ENCODE data around the gene OLFML2A.
"Not testable (repeated sequence)": the region's sequence is repeated elsewhere in the genome, so short reads cannot be mapped to it uniquely, and the experiment has no call there.

The OLFML2A gene

DNA sequence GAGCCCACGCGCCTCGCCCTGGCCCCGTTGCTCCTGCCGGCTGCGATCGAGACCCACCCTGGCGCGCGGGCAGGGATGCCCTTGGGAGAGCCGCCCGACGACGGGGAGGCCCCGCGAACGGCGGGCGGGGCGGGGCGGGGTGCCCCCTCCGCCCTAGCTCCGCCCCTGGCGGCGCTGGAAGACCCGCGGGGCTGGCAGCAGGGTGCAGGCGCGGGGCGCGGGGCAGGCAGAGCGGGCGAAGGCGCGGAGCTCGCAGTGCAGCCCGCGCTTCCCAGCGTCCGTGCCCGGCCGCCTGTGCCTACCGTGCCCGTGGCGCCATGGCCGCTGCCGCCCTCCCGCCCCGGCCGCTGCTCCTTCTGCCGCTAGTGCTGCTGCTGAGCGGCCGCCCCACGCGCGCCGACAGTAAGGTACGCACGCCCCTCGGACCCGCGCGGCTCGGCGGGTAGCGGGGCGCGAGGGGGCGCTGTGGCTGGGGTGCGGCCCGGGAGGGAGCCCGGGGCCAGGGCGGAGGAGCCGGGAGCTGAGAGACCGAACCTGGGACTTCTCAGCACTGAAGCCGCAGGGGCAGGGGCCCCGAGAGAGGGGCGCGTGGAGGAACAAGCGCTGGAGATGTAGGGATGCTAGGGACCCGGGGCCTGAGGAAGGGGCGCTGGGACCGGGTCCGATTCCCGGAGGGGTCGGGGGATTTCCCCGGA, at the start of gene OLFML2A:
Gene OLFML2A, plus strand, starts transcription at position 180 of the 695 bp plus-strand sequence. Its CDS starts 138 bp downstream, at position 318.
- DNase-seq: peak; percentile 61

DNA sequence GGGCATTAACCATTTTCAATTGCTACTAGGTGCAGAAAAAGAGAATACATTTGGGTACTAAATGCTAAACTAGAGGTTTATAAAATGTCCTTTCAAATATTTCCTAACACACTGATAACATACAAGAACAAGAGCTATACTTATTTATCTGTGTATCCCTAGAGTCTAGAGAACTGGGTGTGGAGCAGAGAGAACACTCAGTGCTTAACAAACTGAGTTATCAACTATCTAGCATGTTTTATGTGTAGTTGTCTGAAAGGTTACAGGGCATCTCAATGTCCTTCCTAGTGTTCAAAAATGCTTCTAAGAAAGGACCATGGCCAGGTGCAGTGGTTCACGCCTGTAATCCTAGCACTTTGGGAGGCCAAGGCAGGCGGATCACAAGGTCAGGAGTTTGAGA, 46.2 kb upstream of the OLFML2A start:
- DNase-seq: peak; percentile 32

DNA sequence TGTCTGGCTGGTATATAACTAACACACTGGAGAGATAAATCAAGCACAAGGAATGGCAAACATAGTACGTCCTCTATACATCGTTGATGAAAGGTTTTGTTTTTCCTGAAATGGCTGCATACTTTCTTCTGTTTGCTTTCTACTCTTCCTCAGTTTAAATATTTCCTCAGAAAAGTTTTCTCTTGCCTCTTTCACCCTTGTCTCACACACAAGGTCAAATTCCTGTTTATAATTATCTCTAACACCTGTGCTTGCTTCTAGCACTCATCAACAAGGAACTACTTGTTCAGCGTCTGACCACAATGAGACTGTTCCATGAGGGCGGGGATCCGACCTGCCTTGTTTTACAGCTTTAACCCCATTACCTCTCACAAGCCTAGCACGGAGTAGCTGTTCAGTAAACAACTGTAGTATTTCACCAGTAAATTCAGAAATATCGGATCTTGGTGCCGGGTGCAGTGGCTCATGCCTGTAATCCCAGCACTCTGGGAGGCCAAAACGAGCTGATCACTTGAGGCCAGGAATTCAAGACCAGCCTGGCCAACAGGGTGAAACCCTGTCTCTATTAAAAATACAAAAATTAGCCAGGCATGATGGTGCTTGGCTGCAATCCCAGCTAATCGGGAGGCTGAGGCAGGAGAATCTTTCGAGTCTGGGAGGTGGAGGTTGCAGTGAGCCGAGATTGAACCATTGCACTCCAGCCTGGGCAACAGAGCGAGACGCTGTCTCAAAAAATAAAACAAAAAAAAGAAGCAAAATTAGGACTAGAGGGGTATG, 42.8 kb upstream of the OLFML2A start:
- DNase-seq: peak; percentile 34

DNA sequence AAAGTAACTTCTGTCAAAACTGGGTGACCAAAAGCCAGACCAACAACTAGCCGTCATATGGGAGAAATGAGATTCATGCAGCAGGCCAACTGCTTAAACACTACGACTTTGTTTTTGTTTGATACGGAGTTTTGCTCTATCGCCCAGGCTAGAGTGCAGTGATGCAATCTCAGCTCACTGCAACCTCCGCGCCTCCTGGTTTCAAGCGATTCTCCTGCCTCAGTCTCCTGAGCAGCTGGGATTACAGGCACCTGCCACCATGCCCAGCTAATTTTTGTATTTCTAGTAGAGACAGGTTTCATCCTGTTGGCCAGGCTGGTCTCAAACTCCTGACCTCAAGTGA, 42.2 kb upstream of the OLFML2A start:
- not testable (repeated sequence) for DNase-seq

DNA sequence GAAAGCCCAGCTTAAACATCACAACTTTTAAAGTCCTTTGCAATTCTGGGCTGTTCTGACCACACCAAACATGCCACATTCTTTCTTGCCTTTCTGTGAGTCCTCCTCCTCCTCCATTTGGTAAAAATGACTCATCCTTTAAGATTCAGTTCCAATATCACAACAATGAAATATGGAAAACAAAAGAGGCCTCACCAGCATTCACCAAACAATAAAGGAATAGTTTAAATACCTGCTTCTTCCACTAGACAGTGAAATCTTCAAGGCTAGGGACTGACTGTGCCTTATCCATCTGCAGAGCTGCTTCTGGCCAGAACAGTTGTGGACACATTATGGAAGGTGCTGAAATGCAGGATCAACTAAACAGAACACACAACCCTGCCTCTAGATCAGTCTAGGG, 41.8 kb upstream of the OLFML2A start:
- DNase-seq: no peak

DNA sequence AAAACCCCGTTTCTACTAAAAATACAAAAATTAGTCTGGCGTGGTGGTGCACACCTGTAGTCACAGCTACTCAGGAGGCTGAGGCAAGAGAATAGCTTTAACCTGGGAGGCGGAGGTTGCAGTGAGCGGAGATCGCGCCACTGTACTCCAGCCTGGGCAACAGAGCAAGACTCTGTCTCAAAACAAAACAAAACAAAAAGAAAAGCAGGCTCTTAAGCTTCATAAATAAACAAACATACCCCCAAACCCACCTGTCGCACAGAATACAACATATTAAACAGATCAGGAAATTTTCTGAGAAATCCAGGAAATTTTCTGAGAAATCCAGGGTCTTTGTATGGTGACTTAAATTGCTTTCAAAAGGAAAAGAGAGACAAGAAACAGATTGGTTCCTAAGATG, 38.9 kb upstream of the OLFML2A start:
- DNase-seq: not testable (repeated sequence)

DNA sequence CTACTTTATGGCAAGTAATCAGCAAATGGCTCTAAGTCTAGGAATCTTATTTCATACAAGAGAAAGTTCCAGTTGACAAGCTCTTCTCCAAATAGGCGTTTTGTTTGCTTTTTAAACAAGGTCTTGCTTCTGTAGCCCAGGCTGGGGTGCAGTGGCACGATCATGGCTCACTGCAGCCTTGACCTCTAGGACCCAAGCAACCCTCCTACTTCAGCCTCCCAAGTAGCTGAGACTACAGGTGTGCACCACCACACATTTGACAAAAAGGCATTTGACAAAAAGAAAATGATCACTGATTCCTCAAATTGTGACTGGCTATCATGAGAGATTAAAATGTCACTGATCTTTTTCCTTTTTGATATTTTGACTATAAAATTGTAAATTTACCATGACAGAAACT, 37.6 kb upstream of the OLFML2A start:
- no peak for DNase-seq

DNA sequence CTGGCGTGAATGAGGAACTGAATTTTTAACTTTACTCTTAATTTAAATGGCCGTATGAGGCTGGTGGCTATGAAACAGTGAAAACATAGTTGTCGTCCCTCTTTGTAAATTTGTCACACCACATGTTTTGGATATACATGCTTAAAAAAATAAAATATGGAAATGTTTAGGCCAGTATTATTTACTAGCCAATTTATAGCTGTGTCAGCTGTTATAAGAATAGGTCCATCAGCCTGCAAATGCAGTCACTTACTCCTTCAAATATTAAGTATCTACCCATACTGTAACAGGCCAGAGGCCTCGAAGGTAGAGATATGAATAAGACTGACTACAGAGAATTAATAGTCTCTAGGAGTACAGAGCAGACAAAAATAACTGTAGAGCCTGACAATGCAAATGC, 35.8 kb upstream of the OLFML2A start:
- no peak for DNase-seq

DNA sequence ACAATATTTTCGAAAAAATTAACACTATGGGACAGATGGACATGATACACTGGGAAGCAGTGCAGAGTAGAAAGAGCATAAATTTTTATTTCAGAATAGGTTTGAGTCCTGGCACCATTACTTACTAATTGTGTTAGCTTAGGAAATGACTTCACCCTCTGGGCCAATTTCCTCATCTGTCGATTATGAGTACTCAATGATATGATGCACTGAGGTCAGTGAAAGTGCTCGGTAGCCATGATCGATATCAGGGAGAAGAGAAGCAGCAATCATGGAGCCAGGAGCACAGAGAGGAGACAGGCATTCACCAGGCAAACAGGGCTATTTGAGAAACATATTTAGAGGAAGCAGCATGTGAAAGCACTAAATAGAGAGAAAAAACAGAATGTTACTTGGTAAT, 35.3 kb upstream of the OLFML2A start:
- DNase-seq: no peak

DNA sequence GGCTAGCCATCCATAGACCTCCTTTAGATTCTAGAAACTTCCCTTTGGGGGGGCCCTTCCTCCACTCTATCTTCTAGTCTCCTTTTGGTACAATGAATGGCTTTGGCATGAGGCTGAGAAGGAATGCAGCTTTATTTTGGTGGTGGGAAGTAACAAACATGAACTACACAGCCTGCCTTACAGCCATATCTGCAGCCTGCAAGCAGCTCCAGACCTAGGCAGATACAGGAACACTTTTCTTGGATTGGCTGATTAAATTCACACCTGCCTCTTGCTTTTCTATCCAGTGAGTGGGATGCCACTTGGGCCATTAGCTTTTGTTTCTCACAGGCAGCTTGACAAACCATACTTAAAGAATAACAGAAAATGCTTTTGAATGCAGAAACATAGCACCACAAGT, 34.0 kb upstream of the OLFML2A start:
- DNase-seq: peak; percentile 36

DNA sequence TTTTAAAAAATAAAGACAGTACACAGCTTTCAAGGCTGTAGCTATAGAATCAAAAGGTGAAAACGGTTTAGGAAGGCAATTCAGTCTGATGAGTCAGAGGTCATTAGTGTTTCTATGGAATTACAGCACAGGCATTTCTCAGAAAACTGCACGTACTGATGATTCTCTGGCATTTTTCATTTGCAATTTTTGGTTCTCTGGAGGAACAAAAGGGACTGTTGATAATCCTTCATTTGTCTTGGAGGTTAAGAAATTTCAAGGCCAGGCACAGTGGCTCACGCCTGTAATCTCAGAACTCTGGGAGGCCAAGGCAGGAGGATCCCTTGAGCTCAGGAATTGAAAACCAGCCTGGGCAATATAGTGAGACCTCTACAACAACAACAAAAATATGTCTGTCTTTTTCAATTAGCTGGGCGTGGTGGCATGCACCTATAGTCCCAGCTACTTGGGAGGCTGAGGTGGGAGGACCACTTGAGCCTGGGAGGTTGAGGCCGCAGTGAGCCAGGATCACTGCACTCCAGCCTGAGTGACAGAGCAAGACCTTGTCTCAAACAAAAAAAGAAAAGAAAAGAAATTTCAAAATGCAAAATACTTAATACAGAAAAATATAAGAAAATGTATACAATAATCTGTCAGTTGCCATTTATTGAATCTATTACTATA, 33.1 kb upstream of the OLFML2A start:
- no peak for DNase-seq

DNA sequence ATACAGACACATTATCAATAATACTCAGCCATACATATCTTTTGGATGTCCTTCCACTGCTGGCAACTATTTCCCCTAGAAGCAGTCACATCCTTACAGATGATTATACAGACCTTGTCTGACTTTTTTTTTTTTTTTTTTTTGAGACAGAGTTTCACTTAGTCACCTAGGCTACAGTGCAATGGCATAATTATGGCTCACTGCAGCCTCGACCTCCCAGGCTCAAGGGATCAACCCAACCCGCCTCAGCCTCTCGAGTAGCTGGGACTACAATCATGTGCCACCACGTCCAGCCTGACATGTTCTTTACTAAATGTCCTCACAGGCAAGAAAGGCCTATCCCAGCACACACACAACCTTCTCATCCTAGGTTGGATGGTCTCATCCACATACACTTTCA, 29.9 kb upstream of the OLFML2A start:
- no peak for DNase-seq

DNA sequence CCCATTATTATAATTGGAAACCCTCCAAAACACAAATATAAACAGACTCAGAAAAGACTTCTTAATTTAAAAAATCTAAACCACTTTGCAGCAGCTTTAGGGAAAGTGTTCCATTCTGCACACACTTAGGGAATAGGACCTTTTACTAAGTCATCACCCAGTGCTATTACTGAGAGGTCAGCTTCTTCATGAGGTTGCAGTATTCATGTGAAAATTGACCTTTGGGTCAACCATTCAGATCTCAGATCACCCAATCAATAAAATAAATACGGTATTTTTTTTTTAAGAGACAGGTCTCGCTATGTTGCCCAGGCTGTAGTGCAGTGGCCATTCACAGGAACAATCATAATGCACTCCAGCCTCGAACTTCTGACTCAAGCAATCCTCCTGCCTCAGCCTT, 27.6 kb upstream of the OLFML2A start:
- no peak for DNase-seq

DNA sequence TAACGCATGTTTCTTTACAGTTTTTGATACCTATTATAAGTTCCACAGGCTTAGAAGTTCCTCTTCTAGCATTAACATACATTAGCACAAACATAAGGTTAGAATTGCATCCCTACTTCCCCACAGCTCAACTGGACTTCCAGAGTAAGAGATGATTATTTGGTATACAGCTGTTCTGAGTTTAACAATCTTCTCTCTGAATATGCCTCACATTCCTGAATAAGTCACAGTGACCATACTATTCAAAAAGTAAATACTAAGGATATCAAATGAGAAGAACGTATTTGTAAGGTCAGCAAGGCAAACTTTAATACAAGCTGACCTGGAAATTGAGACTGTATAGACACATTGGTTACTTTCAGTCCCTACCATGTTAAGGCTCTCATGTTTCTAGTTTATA, 27.2 kb upstream of the OLFML2A start:
- no peak for DNase-seq

DNA sequence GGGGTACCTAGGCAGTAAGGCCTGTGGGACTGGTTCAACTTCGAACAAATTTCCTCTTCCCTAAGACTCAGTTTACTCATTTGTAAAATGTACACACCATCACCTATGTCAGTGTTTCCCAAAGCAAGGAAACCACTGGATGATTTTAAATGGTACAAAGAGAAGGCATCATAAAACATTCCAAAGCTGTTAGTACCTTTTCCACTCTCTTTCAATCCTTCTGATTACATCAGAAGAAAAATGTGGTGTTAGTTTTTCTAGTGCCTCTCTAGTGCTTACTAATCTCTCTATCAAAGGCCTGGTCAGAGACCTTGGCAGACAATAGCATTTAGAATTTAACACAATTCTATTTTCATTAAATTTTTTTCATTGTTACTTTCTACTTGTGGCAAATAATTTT, 24.0 kb upstream of the OLFML2A start:
- DNase-seq: no peak

DNA sequence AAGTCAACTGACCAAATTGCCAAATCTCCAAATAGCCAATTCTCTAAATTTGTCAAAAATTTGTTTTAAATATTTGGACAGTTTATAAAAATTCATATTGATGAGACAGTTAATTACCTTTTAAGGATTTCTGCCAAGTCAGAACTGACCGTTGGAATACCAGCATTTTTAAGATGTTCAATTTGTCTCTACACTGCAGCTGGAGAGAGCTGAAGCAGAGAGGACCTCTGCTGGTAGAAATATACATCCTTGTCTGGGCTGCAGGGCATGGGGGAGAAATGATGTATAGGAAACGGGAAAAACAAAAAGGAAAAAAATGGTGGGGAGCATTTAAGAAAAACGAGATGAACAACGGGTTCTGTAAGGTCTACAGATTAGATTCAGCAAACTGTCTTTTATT, 22.6 kb upstream of the OLFML2A start:
- DNase-seq: peak; percentile 51

DNA sequence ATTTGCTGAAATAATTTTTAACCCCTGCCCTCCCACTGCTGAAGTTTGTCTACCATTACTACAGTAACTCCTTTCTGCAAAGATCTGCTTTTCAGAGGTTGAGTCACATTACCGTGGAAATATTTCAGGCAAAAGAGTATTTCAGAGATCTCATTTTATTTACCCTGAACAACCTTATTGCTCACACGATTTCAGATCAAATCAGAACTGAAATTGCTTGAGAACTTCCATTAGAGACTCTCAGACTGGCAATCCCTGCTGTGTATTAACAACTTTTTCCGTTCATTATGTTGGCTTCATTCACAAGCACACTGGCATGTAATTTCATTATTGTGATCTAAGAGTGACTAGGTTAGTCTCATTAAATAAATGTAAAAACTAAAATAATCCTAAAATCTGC, 21.9 kb upstream of the OLFML2A start:
- DNase-seq: no peak

DNA sequence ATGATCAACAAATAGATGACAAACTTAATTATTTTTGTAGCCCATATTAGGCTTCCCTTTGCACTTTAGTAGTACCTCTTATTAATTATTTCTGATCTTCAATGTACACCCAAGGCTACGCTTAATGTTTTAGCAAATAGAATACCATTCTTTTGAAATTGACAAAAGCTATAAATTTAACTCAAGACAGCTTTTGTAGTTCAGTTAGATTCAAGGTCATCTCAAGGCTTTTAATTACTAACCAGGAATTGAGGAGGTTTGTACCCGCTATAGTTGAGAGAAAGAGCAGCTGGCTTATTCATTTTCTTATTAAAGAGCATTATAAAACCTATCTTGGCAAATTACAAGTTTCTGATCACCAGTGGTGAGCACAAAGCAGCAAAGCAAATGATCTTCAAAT, 20.9 kb upstream of the OLFML2A start:
- no peak for DNase-seq

DNA sequence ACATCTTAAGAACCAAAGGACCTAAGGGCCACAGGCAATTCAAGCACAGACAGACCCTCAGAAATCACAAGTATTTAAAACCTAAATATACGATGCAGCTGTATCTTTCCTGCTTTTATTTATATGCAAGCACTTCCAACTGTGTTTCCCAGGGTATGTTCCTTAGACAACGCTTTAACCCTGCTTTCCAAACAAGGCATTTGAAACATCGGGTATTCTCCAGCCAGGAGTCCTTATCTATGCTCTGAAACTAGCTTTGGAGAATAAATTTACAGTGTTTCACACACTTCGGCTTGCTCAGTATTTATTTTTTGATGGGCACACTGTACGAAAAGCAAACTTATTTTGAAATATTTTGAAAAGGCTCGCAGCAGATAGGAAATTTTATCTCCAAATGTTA, 19.3 kb upstream of the OLFML2A start:
- DNase-seq: no peak

DNA sequence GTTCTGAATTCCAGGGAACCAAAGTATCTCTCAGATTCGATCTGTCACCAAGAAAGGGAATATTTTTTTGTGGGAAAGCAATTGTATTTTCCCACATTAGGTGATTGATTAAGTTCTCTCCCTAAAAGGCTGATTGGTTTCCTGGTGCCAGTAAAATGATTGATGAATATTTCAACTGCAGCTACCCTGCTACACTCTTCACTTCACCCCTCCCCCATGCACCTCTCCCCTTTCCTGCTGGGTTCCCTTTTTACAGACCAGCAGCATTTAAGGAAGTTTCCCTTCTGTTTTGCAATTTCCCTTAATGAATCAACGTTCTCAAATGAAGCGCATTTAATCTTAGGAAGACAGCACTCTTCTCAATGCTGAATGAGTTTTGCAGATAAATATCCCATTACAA, 18.9 kb upstream of the OLFML2A start:
- DNase-seq: peak; percentile 76

DNA sequence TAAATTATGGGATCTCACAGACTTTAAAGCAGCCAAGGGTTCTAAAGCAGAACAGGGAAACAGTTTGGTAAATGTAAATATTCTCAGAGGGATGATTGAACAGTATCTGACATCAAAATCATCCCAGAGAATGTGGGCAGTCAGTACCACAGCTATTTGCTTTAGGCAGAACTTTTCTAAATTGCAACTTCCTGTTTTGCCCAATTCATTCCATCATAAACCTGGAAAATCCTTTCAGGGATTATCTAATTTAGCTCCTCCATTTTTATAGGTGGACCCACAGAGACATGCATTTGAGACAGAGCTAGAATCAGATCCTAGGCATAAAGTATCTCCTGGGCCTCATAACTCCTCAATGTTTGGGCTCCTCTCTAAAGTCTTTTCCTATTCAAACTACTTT, 18.2 kb upstream of the OLFML2A start:
- no peak for DNase-seq

DNA sequence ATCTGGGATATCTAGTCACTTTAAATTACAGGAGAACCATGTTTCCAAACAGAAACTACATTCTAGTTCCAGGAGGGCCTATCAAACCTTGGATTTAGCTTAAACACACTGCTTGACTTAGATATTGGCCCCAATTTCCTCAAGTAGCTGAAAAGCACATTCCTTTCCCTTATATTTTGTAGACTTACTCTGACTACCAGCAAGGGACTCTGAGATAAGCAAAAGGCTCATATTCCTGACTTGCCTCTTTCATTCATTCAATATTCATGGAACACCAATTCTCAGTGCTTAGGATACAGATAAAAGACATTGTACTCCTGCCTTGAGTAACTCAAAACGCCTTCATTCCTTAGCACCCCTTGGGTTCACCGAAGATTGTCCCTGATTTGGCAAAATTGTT, 17.6 kb upstream of the OLFML2A start:
- DNase-seq: no peak

DNA sequence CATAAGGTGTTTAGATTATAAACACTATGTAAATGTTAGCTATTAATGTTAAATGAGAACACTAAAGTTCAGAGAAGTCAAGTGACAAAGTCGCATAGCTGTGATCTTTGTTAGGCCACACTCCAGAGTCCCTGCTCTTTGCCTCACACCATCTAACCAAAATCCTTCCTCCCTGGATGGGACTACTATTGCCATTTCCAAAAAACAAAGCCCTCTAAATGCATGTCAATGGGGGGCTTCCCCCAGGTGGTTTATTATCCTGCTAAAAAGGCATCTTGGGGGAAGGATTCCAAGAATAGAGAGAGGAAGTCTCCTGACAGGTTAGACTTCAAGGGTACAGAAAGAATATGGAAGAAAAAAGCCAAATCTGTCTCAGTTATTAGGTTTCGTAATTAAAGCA, 16.2 kb upstream of the OLFML2A start:
- no peak for DNase-seq

DNA sequence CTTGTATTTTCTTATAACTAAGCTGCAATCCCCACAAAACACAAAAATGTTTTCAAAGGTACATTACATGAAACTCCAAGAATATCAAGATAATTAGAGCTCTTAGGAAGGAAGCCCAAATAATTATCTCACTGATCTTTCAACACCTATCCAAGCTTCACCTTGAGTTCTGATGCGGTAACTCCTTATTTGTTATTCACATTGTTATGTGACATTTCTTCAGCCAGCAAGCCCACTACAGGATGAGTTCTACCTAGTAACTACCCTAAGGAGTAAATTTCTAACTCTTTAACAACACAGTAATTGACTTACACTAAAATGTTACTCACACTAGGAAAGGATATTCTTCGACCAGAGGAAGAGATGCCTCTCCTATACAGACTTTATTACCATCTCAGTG, 15.7 kb upstream of the OLFML2A start:
- DNase-seq: no peak
